ENCODE data around the gene LST1.

- TF ChIP-seq CTCF (IDR thresholded peaks at IDR 0.05; ENCODE audit: low read depth, low read length, poor library complexity, severe bottlenecking) (no peak), EZH2phosphoT487 (IDR thresholded peaks at IDR 0.05; ENCODE audit: borderline replicate concordance, low read length) (no peak)
Measured at GRCh38 chr6:31610968-31611367, 24.9 kb downstream of the LST1 start.
